HG03175 (cell line): ENCODE data around the gene LIPC.

Experiments
- ATAC-seq: cut with Tn5 transposase; IDR thresholded peaks from one replicate; pipeline ENCODE4 v1.9.1; 2021; ENCODE audit warnings: mild to moderate bottlenecking, moderate library complexity; ENCODE audit not compliant: unreplicated experiment

The LIPC gene

DNA sequence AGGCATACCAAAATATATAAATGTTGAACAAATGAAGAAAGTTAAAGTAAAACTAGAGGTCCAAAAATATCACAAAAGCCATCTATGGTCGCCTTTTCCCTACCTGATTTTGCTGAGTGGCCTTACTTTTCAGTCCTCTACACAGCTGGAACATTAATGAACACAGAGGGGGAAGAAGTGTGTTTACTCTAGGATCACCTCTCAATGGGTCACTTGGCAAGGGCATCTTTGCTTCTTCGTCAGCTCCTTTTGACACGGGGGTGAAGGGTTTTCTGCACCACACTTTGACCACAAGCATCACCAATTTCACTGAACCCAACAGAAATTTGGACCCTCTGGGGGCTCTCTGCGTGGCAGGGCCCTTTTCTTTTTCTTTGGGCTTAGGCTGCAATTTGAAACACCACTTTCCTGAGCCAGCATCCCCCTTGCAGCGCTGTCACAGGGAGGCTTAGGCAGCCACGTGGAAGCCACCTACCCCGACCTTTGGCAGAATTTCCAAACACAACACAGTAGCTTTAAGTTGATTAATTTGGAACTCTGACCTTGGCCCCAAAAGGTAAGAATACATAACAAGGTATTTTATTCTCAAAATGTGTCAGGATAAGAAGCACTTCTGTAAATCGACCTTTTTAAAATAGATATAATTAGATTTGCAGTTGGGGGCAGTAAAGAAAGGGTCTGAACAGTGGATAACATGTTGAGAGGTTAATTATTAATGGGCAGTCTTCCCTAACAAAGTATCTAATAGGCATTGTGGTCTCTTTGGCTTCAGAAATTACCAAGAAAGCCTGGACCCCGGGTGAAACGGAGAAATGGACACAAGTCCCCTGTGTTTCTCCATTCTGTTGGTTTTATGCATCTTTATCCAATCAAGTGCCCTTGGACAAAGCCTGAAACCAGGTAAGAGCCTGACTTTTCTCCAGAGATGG lies at the start of gene LIPC:
Gene LIPC, plus strand, starts transcription at position 771 of the 929 bp plus-strand sequence. Its CDS starts 42 bp downstream, at position 813.
- ATAC-seq = no peak

DNA sequence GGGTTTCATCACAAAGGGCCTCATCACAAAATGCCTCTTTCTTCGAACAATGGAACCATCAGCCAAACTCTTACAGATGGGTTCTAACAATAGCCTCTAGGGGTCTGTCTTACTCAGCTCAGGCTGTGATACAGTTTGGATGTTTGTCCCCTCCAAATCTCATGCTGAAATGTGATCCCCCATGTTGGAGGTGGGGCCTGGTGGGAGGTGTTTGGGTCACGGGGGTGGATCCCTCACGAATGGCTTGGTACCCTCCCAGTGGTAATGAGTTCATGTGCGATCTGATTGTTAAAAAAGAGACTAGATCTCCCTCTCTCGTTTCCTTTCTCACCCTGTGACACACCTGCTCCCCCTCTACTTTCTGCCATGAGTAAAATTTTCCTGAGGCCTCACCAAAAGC lies 47.9 kb upstream of the LIPC start:
- no peak for ATAC-seq

DNA sequence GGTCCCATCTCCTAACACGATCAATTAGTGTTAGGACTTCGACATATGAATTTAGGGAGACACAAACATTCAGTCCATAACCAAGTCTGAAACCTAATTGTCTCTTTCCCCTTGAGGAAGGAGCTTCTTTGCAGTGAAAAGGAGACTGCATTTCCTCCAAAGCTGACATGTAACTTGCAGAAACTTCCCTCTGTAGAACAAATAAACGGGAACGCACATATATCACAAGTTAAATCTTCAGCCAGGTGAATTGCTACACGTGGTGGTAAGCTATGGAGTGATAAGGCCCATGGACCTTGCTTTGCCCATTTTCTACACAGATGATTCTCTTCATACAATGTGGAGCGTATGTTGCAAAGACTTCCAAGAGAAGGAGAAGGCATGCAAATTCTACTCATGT lies 47.1 kb upstream of the LIPC start:
- no peak for ATAC-seq

DNA sequence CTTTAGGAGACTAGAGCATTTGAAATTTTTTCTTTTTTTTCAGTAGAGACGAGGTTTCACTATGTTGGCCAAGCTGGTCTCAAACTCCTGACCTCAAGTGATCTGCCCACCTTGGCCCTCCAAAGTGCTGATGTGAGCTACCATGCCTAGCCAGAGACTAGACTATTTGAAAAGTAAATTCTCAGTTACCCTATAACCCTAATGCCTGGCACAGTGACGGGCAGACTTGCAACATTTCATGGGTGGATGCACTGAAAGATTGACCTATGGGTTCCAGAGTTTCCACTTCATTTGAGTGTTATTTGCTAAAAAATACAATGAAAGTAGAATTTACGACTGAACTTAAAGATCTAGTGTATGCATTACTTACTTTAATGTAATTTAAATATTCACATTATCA lies 45.7 kb upstream of the LIPC start:
- no peak for ATAC-seq

DNA sequence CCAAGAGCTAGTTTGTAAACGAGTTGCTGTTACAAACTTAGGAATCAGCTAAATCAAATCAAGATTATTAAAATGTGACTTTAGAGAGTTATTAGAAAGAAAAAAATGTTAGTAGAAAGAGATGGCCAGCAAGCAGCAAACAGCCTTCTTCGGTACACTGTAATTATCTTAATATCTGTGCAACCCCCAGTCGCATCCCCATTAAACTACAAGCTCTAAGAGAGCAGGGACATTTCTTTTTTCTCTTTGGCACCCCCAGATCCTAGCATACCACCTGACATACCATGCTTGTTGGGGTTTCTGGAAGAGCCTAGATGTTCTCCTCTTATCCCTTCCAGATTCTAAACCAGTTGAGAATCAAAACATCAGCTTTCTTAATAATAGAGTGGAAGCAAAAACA lies 45.1 kb upstream of the LIPC start:
- ATAC-seq = no peak

DNA sequence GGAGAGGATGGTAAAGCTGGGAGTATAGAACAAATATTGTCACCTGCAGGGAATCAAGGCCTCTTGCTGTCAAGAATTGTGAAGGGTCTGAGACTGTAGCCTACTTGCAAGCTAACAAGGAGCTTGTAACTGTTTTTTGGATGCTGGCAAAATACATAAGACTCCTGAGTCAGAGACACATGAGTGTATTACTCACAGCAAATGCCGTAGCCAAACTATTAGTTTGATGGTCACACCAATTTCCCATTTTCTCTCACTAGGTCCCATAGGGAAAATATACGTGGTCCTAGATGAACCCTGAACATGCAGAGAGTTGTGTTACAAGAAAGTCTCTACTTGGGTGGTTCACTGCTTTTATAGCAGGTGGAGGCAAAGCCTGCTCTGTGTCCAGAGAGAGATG lies 44.7 kb upstream of the LIPC start:
- no peak for ATAC-seq

DNA sequence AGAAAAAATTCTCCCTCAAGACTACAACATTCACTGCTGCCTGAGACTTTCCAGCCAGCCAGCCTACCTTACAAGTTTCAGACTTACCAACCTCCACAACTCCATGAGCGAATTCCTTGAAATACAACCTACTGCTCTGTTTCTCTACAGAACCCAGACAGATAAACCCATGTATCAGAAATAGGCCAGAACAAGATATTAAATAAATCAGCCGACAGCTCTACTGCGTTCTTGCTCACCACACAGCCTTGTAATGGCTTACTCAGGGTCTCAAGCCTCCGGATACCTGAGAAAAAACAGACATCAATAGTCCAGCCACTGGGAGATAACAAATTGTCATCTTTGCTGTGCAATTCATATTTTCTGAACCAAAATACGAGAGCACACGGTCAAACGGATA lies 43.6 kb upstream of the LIPC start:
- no peak for ATAC-seq

DNA sequence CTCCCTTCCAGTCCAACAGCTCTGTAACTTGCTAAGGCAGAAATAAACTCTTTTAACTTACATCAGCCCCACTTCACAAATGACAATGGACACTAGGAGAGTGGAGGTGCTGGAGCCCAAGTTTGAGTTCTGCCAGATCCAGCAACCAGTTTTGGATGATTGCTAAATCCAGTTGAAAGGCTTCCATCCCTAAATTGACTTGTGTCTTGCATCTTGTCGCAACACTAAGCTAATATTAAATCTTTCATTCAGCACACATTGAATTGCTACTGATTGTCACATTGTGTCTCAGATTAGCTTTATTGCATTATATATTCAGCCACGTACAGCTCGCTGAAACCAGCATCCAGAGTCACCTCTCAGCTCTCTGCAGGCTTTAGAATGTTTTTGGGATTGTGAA lies 41.7 kb upstream of the LIPC start:
- ATAC-seq = no peak

DNA sequence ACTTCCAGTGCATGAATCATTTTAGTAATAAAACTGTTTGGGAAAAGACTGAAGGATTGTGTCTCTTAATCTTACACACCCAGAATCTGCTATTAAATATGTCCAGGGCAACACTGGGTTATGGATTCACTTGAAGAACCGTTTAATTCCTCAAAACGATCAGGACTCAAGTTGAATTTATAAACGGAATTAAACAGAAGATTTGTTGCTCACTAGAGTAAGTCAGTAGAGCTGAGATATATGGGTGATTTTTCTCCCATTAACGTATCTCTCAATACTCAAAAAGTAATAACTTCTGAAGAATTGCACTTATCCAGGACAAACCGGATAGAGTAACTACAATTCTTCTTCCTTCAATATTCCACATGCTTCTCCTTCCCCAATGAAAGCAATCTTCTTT lies 41.1 kb upstream of the LIPC start:
- no peak for ATAC-seq

DNA sequence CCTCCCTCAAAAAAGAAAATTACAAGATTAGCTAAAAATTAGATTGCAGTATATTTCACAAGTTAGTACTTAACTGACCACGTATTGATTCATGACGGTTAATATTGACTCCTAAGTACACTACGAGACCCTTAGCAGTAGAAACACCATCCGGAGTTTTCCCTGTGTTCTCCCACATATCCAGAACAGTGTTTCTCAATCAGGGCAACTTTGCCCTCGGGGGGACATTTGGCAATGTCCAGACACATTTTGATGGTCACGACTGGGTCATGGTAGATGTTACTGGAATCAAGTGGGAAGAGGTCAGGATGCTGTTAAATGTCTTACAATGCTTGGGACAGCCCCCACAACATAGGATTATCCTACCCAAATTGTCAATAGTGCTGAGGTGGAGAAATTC lies 40.7 kb upstream of the LIPC start:
- no peak for ATAC-seq

DNA sequence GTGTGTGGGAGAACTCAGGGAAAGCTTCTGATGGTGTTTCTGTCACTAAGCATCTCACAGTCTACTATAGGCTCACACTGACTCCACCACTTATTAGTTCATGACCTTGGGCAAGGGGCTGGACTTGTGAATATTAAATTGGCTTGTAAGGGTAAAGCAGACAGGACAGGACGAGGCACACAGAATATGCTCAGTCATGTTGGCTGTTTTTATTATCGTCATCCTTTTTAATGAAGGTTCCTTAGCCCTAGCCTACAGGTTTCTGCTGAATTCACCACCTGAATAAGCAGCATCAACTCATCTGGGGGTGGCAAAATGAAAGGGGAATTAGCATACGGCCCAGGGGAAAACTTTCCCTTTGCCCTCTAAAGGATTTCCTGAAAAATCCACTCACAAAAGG lies 39.6 kb upstream of the LIPC start:
- ATAC-seq = no peak

DNA sequence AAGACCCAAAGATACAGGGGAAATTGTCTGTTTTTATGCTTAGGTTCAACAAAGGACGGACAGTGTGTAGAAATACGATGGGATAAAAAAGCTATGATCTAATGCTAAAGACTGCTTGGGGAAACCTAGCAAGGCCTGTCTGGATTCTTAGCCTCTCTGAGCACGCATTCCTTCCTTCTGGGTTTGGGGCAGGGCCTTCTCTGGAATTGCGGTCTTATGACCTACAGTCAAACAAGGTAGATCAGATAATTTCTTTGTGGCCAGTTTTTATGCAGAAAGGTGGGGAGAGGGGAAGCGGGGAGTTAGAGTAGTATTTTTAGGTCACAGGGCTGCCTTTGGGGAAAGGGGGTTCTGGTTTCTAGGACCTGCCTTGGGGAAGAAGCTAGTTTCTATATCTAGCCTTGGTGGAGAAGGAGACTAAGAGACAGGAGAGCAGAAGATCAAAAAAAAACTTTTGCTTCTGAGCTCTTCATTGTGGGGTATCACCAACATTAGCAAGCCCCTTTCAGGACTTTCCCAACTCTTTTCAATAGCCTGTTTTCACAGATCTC lies 39.1 kb upstream of the LIPC start:
- no peak for ATAC-seq

DNA sequence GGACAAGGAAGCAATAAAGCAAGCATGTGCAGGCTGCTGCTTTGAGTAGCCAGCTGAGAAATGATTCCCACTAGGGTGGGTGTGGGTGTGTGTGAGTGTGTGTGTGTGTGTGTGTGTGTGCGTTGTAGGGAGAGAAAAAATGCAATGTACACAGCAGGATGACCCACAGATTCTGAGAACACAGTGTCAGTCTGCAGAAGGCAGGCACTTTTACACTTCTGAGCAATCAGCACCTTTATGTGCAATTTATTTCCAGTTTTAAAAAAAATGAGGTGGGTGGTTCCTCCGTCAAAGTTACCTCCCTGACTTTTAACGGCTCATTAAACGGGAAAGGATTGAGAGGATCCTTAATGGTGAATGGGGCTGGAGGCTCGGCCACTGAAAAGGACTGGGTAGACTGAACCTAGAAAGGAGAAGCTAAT lies 38.5 kb upstream of the LIPC start:
- ATAC-seq = no peak

DNA sequence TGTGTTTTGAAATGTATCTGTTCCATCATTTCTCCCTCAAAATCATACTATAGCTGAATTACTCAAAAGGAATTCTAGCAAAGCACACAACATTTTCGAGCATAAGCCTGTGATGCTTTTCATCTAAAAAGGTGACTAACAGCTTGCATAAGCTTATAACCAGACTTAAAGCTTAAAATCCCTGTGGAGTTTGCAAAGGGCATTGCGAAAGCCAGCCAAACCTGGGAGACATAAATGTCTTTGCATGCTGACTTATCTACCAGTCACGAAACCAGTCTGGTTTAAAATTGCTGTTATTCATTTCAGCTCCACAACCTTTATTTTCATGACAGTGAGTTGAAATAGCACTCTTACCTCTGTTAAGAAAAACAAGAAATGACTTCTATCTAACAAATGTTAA lies 35.6 kb upstream of the LIPC start:
- ATAC-seq = no peak

DNA sequence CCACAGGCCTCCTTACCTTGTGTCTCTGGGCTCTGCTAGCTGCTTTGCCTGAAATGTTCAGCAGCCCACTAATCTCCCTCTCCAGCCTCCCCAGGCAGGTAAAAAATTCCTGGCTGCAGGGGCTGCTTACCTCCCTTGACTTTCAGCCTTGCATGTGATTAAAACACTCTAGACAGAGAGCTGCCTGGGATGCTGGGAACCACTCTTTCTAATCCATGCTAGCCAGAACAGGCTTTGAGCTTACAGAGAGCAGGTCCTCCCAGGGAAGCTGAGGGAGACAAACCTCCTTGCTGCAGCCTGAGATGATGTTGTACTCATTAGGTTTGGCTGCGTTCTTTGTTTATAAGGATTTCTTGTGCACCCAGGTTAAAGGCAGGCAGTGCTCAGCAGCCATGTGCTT lies 33.7 kb upstream of the LIPC start:
- ATAC-seq = no peak

DNA sequence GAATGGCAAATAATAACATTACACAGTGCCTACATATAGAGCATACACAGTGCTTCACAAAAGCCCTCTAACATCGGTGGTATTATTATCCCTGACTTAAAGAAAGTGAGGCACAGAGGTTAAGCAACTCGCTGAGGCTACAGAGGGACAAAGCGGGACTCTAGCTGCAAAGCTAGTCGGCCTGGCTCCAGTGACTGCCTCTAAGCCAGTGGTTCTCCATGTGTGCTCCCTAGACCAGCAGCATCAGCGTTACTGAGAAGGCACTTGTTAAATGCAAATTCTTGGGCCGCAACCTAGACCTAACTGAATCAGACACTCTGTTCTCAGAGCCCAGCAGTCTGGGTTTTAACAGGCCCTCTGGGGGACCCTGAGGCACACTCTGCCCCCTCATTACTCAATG lies 33.1 kb upstream of the LIPC start:
- no peak for ATAC-seq

DNA sequence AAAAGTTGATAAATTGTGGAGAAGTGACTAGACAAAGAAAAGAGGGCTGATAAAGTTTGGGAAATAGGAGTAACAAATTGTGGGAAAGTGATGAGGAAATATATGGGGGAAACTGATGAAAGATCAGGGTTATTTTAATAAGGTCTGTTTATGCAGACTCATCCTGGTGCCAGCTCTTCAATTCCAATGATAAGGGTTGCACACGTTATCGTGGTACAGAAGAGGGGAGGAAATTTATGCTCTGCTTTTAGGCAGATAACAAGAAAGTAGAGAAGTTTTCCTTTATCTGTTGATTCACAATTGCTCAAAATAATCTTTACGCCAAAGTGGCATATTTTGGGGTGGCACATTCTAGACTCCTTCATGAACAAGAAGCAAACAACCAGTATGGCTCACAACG lies 32.1 kb upstream of the LIPC start:
- ATAC-seq = no peak

DNA sequence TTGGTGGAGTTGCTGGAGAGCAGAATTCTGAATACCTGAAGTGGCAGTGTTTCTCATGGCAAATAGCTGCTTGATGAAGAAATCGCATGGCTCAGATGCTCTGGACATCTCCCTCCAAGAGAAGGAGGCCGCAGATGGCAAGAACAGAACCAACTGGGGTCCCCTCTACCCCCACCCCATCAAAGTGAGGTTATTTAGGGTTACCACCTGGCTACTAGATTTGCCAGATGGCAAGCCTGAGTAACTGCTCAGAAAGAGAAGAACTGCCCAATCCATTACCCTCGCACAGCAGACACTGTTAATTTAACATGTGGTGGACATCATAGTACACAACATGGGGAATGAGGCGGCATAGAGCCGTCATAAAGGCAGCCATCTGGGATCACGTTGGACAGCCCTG lies 30.5 kb upstream of the LIPC start:
- ATAC-seq = no peak

DNA sequence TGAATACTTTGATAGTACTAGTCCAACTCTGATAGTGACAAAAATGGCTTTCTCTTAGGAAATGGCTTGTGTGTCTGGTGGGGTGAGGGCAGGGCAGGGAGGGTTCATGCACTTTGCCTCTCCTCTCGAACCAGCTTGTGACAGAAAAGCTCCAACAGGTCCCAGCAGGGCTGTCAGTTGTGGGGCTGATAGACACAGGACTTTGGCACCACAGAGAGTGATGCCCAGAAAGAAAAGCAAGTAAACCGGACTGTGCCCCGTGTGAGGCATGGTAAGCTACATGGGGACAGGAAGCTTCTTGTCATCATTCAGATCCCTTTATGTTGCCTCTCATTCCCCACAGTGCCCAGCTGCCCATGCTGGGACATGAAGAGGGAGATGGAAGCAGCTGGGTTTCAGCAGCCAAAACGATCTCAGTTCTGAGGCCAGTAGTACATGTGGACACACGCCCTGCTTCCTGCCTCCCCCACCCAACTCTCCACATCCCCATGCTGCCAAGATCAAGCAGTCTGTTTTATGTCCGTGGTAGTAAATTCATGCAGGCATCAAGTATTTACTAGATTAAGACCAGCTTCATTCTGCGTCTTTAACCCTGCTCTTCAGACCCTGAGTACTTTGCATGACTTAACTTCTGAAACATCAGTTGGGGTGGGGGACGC lies 29.7 kb upstream of the LIPC start:
- ATAC-seq = no peak

DNA sequence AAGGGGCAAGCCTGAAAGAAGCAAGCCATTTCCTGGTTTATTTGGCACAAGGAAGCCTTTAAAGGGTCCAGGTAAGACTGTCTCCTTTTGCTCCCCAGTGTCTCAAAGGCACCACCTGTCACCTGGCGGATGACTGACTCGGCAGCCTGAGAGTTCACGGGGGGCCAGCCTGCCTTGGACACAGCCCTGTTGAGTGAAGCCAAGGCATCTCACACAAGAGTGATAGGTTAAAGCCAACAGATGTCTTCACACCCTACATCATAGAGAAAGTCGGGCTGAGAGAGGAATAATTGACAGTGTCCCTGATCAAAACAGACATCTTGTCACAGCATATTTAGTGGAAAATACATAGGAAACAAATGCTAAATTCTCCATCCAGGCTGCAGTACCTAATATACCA lies 28.2 kb upstream of the LIPC start:
- ATAC-seq = no peak

DNA sequence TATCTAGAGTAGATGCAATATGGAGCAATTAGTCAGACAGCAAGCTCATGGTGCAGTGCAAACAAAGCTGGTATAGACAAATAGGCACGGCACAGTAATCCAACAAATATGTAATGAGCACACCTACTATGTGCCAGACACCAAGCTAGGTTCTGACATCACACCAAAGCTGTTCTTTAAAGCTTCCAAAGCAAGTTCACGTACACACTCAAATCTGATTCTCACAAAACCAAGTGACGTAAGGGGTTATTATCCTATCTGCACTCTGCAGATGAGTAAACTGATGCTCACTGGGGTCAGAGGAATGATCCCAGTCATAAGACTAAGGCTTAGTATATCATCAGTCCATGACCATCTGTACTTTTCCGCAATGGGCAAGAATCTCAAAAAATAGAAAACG lies 27.8 kb upstream of the LIPC start:
- no peak for ATAC-seq

DNA sequence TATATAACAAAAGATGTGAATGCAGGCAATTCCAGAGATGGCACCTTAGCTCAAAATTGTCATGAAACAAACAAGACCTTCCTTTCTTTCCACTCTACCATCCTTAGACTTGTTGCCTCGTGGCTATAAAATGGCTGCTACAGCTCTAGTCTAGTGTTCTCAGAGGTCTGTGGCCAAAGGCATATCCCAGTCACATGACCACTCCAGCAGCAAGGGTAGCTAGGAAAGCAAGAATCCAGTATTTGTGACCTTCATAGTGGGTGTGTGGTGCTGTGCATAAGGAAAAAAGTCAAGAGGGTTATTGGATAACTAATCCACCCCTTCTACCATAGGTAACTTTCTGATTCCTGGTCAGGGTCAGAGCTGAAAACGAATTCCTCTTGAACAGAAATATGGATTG lies 27.1 kb upstream of the LIPC start:
- ATAC-seq = no peak
